Erythroblast (primary cell): ENCODE results near the gene MAOB.

Experiments used
- GATA1 ChIP-seq: IDR thresholded peaks from 2 replicates; pipeline ENCODE4 v1.6.1; 2011; ENCODE audit warnings: low read depth, mild to moderate bottlenecking, control low read depth, low read length, moderate library complexity
- POLR2A ChIP-seq: IDR thresholded peaks from 2 replicates; pipeline ENCODE4 v1.6.1; 2011; ENCODE audit warnings: mild to moderate bottlenecking, low read length

DNA sequence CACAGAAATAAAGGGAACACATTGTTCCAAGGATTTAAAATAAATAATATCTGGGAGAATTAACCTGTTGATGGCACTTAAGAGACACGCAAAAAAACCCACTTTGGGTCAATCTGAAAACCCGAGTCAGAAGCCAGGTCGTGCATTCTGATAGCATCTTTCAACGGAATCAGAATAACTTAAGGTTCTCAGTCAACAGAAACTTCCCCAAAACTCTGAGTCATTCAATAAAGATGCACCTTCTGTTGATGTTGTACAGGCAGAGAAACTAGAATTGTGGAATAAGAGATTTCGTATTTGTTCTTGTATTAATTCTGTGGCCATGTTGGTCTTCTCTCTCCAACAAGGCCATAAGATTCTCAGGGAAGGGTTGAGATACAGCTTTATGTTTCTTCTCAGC is 78.2 kb downstream of the MAOB start:
- TF ChIP-seq POLR2A (no peak), GATA1 (no peak)
